ENCODE data around the gene HOXA11.

- TF ChIP-seq MAX (IDR thresholded peaks at IDR 0.05) (no peak), CTCF (IDR thresholded peaks at IDR 0.05; ENCODE audit: low read depth, low read length, missing input control) (no peak), TAF1 (conservative IDR thresholded peaks at IDR 0.05) (no peak), JUND (IDR thresholded peaks at IDR 0.05) (no peak), RAD21 (IDR thresholded peaks at IDR 0.05) (no peak), SP1 (IDR thresholded peaks at IDR 0.05) (no peak), YY1 (IDR thresholded peaks at IDR 0.05) (no peak), GABPA (IDR thresholded peaks at IDR 0.05 in 1 of 2, conservative IDR thresholded peaks at IDR 0.05 in 1 of 2) (no peak), HNF4G (IDR thresholded peaks at IDR 0.05) (no peak), HNF4A (conservative IDR thresholded peaks at IDR 0.05) (no peak), REST (IDR thresholded peaks at IDR 0.05) (no peak), FOXA1 (IDR thresholded peaks at IDR 0.05) (no peak), EGR1 (IDR thresholded peaks at IDR 0.05; ENCODE audit: low read depth in 2 of 2) (no peak), RXRA (IDR thresholded peaks at IDR 0.05) (no peak)
Observed at GRCh38 chr7:27182285-27182841, 2.7 kb downstream of the HOXA11 start.
